Inferior parietal cortex (tissue), 1 donor: ENCODE measurements around the gene AMZ1.

ENCODE experiments used
- DNase-seq: peaks from one replicate; pipeline ENCODE4 v3.0.0-alpha.2; 2016; ENCODE audit errors: extremely low spot score

AMZ1 gene

DNA sequence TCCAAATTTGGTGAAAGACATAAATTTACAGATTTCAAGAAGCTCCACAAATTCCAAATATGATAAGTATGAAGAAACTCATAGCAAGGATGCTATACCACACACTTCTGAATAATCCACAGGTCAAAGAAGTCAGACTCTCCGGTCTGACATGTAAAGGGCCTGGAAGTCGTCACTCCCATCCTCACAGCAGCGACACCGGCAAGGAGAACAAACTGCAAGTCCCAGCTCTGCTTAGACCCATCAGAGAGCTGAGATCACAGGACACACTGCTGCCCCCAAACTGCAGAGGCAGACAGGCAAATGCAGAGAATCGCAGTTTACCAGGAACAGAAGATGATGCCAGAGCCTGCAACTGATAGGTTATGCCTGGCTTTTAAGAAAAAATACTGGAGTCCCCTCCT lies 62.0 kb downstream of the AMZ1 start:
- DNase-seq, result no peak

DNA sequence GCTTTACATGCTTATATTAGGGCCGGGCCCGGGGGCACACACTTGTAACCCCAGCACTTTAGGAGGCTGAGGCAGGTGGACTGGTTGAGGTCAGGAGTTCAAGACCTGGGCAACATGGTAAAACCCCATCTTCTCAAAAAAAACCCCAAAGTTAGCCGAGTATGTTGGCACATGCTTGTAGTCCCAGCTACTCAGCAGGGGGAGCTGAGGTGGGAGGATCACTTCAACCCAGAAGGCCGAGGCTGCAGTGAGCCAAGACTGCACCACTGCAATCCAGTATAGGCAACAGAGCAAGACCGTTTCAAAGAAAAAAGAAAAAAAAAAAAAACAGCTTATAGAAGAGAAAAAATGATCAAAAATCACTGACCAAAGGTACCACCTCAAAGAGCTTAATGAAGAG lies 63.1 kb downstream of the AMZ1 start:
- DNase-seq, result no peak

DNA sequence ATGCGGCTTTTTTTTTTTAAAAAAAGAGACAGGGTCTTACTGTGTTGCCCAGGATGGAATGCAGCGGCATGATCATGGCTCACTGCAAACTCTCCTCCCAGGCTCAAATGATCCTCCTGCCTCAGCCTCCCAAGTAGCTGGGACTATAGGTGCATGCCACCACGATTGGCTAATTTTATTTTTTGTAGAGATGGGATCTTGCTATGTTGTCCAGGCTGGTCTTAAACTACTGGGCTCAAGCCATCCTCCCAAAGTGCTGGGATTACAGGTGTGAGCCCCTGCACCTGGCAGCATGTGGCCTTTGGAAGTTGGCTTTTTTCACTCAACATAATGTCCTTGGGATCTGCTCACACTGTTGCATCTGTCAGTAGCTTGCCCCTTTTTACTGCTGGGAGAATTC lies 65.1 kb downstream of the AMZ1 start:
- no peak for DNase-seq

DNA sequence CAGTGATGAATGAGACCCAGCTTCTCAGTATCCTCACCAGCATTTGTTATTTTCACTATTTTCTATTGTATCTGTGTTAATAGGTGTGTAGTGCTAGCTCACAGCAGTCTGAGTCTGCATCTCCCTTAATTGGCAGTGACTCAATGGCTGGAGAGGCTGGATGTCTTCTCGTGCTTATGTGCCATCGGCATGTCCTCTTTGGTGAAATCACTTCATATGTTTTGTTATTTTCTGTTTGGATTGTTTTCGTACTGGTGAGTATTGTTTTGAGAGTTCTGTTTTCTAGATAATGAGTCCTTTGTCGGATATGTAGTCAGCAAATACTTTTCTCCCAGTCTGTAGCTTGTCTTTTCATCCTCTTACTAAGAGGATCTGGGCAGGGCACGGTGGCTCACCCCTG lies 66.1 kb downstream of the AMZ1 start:
- no peak for DNase-seq

DNA sequence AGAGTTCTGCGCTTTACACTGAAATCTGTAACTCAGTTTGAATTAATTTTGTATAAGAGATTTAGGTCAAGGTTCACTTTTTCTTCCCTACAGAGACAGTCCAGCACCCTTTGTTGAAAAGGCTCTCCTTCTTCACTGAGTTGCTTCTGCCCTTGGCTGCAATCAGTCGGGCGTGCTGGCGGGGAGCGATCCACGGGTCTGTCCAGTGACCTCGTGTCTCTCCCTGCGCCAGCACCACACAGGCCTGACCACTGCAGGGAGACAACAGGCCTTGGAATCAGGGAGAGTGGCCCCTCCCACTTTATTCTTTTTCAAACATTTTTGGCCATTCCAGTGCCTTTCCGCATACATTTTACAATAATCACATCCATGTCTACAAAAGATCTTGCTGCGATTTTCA lies 66.9 kb downstream of the AMZ1 start:
- DNase-seq, result no peak

DNA sequence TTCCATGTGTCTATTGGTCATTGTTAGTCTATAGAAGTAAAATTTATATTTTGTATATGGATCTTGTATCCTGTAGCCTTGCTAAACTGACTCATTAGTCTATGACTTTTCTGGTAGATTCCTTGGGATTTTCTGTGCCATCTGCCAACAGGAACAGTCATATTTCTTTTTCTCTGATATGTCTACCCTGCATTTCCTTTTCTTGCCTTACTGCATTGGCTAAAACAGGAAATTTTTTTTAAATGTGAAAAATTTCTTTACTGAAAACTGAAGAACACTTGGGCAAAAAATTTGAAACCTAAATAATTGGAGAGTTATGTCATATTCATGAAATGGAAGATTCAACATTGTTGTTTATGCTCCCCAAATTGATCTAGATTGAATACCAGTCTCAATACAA lies 67.5 kb downstream of the AMZ1 start:
- DNase-seq, result no peak

DNA sequence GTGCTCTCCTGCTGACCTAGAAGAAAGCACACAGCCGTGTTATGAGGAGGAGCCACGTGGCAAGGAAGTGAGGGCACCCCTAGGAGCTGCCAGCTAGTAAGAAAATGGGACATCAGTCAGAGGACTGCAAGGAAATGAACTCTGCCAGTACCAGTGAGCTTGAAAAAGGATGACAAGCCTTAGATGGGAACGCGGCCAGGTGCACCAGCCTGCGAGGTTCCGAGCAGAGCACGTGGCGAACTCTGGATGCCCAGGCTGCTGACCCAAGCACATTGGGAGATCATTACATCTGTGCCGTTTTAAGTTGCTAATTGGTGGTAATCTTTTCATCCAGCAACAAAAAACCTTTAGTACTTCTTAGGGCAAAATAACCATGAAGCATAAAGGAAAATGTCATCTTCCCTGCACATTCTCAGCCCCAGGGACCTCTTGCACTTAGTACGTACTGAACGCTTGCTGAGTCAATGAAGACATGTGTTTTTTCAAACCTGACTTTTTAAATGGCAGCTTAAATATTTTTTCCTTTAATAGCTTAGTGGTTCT lies 69.4 kb downstream of the AMZ1 start:
- DNase-seq, result no peak

DNA sequence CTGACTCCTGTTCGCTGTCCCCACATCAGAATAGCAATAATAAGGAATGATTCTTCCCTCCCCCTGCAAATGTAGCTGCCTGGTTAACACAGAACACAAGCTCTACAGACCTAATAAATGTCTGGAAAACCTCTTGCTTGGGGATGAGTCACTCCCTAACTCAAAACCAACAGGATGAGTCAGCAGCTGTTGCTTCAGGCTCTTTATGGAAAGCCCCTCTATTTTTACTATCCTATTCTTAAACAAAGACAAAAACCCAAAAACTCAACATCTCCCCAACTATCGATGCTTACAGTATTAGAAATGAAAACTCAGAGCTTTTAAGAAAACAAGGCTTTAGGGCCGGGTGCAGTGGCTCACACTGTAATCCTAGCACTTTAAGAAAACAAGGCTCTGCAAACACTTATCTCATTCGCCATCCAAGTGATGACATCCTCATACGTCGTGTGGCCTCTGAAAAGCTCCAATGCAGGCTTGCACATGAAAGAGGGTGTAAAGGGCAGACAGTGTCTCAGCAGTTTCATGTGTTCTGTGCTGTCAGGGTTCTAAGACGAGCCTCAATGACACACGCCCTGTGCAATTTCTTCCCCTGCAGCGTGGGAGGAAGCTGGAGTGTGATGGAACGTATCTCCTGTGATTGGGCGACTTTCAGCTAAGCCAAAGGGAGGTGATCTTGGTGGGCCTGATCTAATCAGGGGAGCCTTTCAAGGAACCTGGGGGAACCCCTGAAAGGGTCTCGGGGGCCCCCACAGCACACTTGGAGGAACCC lies 70.1 kb downstream of the AMZ1 start:
- peak; percentile 70 for DNase-seq

DNA sequence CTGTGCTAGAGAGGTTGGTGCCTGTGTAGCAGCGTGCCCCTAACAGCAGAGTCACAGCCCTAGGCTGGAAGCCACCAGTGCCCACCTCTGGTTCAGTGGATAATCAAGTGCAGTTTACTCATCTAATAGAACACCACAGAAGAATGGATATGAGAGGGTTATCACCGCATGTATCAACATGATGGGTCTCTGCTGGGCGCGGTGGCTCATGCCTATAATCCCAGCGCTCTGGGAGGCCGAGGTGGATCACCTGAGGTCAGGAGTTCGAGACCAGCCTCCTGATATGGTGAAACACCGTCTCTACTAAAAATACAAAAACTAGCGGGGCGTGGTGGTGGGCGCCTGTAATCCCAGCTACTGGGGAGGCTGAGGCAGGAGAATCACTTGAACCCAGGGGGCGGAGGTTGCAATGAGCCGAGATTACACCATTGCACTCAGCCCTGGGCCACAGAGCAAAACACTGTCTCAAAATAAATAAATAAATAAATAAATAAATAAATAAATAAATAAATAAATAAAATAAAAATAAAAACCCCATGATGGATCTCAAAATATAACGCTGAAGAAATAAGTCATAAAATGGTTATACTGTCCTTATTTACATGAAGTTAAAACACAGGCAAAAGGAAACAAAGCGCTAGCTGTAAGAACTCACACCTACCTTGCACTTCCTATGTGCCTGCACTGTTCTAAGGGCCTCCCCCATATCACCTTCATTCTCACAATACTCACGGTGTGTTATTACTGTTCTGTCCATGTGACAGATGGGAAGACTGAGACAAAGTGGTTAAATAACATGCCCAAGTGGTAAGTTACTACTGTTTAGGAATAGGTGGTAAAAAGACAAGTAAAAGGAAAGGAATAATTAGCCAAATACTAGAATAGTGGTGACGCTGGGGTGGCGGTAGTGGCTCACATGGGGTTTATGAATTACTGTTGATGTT lies 70.9 kb downstream of the AMZ1 start:
- no peak for DNase-seq

DNA sequence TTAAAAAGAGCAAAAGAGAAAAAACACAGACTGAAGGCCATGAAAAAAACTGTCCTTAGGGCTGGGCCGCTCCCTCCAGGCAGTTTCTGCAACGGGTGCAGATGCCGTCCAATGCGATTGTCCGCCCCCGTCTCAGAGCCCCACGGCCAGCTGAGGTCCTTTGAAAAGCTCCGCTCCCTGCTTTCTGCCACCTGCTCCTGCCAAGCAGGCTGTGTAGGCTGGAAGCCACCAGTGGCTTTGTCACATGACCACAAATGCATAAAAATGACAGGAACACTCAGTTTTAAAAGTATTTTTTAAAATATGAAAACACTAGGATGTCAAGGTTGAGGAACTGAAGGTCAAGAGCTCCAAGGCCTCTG lies 71.7 kb downstream of the AMZ1 start:
- DNase-seq, result peak; percentile 61

DNA sequence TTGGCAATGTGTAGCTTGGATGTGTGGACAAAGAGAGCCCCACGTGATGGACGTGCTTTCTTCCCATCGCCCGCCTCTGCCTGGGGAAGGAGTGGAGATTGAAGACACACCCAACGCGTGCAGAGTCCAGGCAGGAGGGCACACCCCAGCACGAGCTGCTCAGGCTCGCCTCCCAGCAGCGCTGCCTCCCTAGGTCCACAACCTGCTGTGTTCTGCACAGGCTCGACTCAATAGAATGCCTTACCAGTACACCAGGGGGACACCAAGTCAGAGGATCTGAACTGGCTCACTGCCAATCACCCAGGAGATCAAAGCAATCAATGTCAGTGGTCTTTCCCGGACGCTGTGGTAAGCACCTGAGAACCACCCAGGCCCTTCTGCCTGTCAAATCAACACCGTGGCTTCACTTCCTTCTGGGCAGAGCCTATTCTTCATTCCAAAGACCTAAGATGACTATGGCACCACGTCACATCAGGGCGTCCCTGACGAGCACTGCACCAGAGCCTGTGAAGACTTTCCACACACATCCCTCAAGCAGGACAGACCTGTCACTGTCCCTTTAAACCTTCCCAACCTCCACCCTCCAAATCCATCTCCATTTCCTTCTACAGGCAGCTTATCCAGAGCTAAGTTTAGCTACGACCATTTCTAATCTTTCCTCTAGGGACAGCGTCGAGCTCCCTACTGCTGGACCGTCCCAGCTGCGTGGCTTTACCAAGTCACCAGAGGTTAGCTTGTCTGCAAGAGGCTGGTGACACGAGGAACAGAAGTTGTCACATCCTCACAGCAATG lies 72.3 kb downstream of the AMZ1 start:
- peak; percentile 58 for DNase-seq

DNA sequence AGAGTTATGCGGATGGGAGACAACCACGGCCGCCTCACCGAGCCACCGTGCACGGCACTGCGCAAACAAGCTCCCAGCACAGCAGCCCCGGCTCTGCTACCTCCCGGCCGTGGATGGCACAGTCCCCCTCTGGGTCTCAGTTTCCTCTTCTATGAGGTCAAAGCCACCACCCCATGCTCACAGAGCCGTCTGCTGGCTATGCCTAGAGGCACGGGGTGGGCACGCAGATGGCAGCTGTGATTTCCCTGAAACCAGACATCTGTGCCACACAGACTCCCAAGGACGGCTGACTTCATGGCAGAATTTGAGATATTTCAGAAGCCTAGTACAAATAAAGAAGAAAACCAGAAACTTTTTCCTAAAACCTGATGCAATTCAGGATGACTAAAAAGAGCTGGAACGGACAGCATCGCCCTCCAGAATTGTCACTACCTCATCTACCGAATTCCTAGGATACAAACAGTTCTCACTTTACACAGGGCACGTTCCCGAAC lies 73.2 kb downstream of the AMZ1 start:
- no peak for DNase-seq

DNA sequence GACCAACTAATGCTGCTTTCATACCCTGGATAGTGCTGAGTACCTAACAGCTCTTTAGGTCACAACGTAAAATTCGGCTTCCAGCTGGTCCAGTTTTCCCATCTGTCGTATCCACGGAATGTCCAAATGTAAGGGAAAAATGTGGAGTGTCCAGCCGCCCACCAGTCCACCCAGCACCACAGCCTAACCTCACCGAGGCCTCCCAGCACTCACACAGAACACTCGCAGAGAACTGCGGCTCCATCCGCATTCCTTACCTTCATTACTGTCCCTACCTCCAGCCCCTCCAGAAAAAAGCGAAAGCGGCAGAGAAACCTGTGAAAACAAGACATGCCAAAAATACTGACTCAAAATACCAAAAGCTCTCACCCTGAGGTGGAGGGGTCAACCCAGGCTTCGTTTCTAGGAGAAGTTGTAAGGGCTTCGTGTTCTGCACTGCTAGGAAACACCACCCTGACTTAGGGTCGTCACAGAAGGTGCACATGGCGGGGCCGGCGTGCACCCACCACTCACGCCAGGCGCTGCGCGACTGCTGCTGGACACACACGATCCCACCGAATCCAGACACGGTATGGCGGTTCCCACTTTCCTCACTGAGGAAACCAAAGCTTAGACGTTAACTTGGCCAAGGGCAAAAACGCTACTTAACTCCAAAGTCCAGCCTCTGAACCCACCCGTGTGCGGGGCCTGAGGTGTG lies 73.9 kb downstream of the AMZ1 start:
- DNase-seq, result no peak

DNA sequence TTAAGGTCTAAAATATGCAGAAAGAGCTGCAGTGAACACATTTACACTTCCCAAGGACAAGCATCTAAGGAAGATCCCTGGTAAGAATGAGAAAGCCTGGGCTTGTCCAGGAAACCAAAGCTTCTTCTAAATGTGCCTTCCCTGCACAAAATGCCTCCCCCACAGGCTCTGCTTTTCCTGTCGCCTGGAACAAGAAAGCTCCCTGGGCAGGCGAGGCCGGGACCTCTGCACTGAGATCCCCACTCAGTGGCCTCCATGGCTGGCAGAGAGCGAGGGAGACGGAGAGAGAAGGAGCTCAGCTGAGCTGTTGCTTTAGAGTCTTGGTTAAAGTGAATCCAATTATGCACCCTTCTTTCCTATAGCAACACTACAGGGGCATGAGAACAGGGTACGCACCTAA lies 75.6 kb downstream of the AMZ1 start:
- no peak for DNase-seq

DNA sequence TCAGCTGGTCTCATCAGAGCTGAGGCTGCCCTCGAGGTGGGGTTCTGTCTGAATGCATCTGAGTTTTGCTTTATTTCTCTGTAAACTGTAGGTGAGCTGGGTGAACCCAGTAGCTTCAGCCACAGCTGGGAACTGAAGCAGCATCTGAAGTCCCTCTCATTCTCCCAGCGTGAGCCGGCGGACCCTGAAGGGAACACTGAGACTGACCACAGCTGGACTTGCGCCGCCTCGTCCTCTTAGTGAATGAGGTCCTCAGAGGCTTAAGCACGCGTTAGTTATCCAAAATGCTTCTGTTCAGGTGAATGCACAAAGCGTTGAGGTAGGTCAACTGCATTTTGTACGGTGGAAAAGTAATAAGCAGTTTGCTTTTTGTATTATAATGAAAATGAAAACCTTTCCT lies 76.6 kb downstream of the AMZ1 start:
- DNase-seq, result no peak
